H9 (cell line): ENCODE data around the gene PITPNM3. TPM values are rescaled to one million over a fixed set of nuclear protein-coding genes. Genes with fewer than 3 reads are reported as not detected.

Experiments
- DNase-seq: peaks from one replicate; pipeline ENCODE4 v3.0.0-alpha.2; 2017
- H2AFZ ChIP-seq: one replicate; pipeline ENCODE4 v1.6.1; 2013; ENCODE audit warnings: mild to moderate bottlenecking, low read length, control low read depth, moderate library complexity
- H2AK5ac ChIP-seq: 2 replicates; pipeline ENCODE4 v1.6.1; 2013; ENCODE audit warnings: low read length, control low read depth, mixed read lengths; ENCODE audit not compliant: insufficient read length
- H2BK120ac ChIP-seq: one replicate; pipeline ENCODE4 v1.6.1; 2013; ENCODE audit warnings: low read depth, mild to moderate bottlenecking, low read length, control low read depth, inconsistent platforms; ENCODE audit not compliant: poor library complexity, severe bottlenecking
- H2BK12ac ChIP-seq: 2 replicates; pipeline ENCODE4 v1.6.1; 2013; ENCODE audit warnings: low read length, control low read depth, mixed read lengths, low read depth; ENCODE audit not compliant: insufficient read length
- H2BK15ac ChIP-seq: 2 replicates; pipeline ENCODE4 v1.6.1; 2013; ENCODE audit warnings: low read depth, low read length, control low read depth
- H2BK20ac ChIP-seq: one replicate; pipeline ENCODE4 v1.6.1; 2013; ENCODE audit warnings: low read depth, mild to moderate bottlenecking, low read length, control low read depth, inconsistent platforms; ENCODE audit not compliant: poor library complexity, severe bottlenecking
- H2BK5ac ChIP-seq: 2 replicates; pipeline ENCODE4 v1.6.1; 2013; ENCODE audit warnings: low read length, control low read depth, mixed read lengths; ENCODE audit not compliant: insufficient read length
- H3K14ac ChIP-seq: 2 replicates; pipeline ENCODE4 v1.6.1; 2013; ENCODE audit warnings: low read length, control low read depth; ENCODE audit not compliant: insufficient read depth
- H3K18ac ChIP-seq: 2 replicates; pipeline ENCODE4 v1.6.1; 2013; ENCODE audit warnings: low read depth, mild to moderate bottlenecking, mixed read lengths, low read length, control low read depth; ENCODE audit not compliant: insufficient read length
- H3K23ac ChIP-seq: 2 replicates; pipeline ENCODE4 v1.6.1; 2013; ENCODE audit warnings: low read length, control low read depth, mixed read lengths, low read depth; ENCODE audit not compliant: insufficient read length
- H3K23me2 ChIP-seq: 2 replicates; pipeline ENCODE4 v1.6.1; 2013; ENCODE audit warnings: low read depth, mild to moderate bottlenecking, mixed read lengths, low read length, control low read depth; ENCODE audit not compliant: insufficient read length, poor library complexity, severe bottlenecking
- H3K27ac ChIP-seq: 2 replicates; pipeline ENCODE4 v1.5.1; 2013; ENCODE audit warnings: low read length, control low read depth, mixed read lengths, low read depth; ENCODE audit not compliant: insufficient read length
- H3K27me3 ChIP-seq: 2 replicates; pipeline ENCODE4 v1.6.1; 2013; ENCODE audit warnings: low read length, control low read depth, inconsistent platforms; ENCODE audit not compliant: insufficient read depth
- H3K4ac ChIP-seq: 2 replicates; pipeline ENCODE4 v1.6.1; 2013; ENCODE audit warnings: low read depth, mild to moderate bottlenecking, control low read depth, inconsistent platforms, low read length, moderate library complexity
- H3K4me1 ChIP-seq: 2 replicates; pipeline ENCODE4 v1.6.1; 2013; ENCODE audit warnings: low read length, control low read depth, inconsistent platforms; ENCODE audit not compliant: insufficient read depth
- H3K4me2 ChIP-seq: 2 replicates; pipeline ENCODE4 v1.6.1; 2013; ENCODE audit warnings: low read length, control low read depth, mixed read lengths; ENCODE audit not compliant: insufficient read length, insufficient read depth
- H3K56ac ChIP-seq: 2 replicates; pipeline ENCODE4 v1.6.1; 2013; ENCODE audit warnings: low read depth, mild to moderate bottlenecking, mixed read lengths, low read length, control low read depth; ENCODE audit not compliant: insufficient read length
- H3K79me1 ChIP-seq: 2 replicates; pipeline ENCODE4 v1.6.1; 2013; ENCODE audit warnings: low read depth, mild to moderate bottlenecking, moderate library complexity, low read length, control low read depth, inconsistent platforms; ENCODE audit not compliant: insufficient read depth, poor library complexity, severe bottlenecking
- H3K79me2 ChIP-seq: 2 replicates; pipeline ENCODE4 v1.6.1; 2013; ENCODE audit warnings: low read length, control low read depth, inconsistent platforms; ENCODE audit not compliant: insufficient read depth
- H3K9ac ChIP-seq: 2 replicates; pipeline ENCODE4 v1.6.1; 2013; ENCODE audit warnings: low read length, control low read depth, mixed read lengths; ENCODE audit not compliant: insufficient read length; ENCODE audit errors: extremely low read depth
- H3K9me3 ChIP-seq: one replicate; pipeline ENCODE4 v1.6.1; 2013; ENCODE audit warnings: low read depth, low read length, inconsistent platforms; ENCODE audit not compliant: control insufficient read depth
- H3T11ph ChIP-seq: one replicate; pipeline ENCODE4 v1.6.1; 2013; ENCODE audit warnings: mild to moderate bottlenecking, low read length, control low read depth, inconsistent platforms
- H4K20me1 ChIP-seq: one replicate; pipeline ENCODE4 v1.6.1; 2013; ENCODE audit not compliant: control insufficient read depth, insufficient read length, insufficient read depth
- H4K5ac ChIP-seq: 2 replicates; pipeline ENCODE4 v1.6.1; 2013; ENCODE audit warnings: low read depth, mild to moderate bottlenecking, mixed read lengths, low read length, control low read depth; ENCODE audit not compliant: insufficient read length
- H4K8ac ChIP-seq: replicated peaks from 2 replicates; pipeline ENCODE4 v1.6.1; 2013; ENCODE audit warnings: low read length, control low read depth, mixed read lengths, low read depth; ENCODE audit not compliant: insufficient read length
- H4K91ac ChIP-seq: 2 replicates; pipeline ENCODE4 v1.6.1; 2013; ENCODE audit warnings: low read depth, mild to moderate bottlenecking, moderate library complexity, mixed read lengths, low read length, control low read depth; ENCODE audit not compliant: insufficient read length
- H3K27ac Mint-ChIP-seq, 3 experiments: 2 replicates in 2 of 3; 3 replicates in 1 of 3; pipeline ENCODE4 v1.8.0; 2020 to 2021; ENCODE audit warnings: mixed read lengths in 3 of 3, mild to moderate bottlenecking in 1 of 3, moderate library complexity in 1 of 3
- H3K27me3 Mint-ChIP-seq: 2 replicates; pipeline ENCODE4 v1.8.0; 2021; ENCODE audit warnings: low read depth, mild to moderate bottlenecking, moderate library complexity, mixed read lengths
- H3K36me3 Mint-ChIP-seq, 3 experiments: 2 replicates in 2 of 3; 3 replicates in 1 of 3; pipeline ENCODE4 v1.8.0; 2020 to 2021; ENCODE audit warnings: low read depth in 3 of 3, mixed read lengths in 3 of 3; ENCODE audit not compliant: insufficient read depth in 1 of 3
- H3K4me1 Mint-ChIP-seq, 2 experiments: 2 replicates each; pipeline ENCODE4 v1.8.0; 2020; ENCODE audit warnings: mixed read lengths in 2 of 2
- H3K4me3 Mint-ChIP-seq, 2 experiments: 2 replicates in 1 of 2; 3 replicates in 1 of 2; pipeline ENCODE4 v1.8.0; 2020 to 2021; ENCODE audit warnings: mild to moderate bottlenecking in 2 of 2, mixed read lengths in 2 of 2, moderate library complexity in 1 of 2
- H3K9me3 Mint-ChIP-seq, 2 experiments: 2 replicates in 1 of 2; 3 replicates in 1 of 2; pipeline ENCODE4 v1.8.0; 2020; ENCODE audit warnings: mild to moderate bottlenecking in 2 of 2, mixed read lengths in 2 of 2, moderate library complexity in 1 of 2
- CTCF ChIP-seq: fragments of 200-600 bp; sonication (generic); conservative IDR thresholded peaks from 3 replicates; pipeline ENCODE4 v1.8.0; 2021; ENCODE audit warnings: antibody characterized with exemption, mild to moderate bottlenecking
- WGBS: extraction: QIAGEN DNeasy Blood & Tissue Kit; methylation state at CpG from one replicate; pipeline ENCODE4 v1.1.7; 2013; ENCODE audit warnings: missing lambda C conversion rate, low lambda C conversion rate, mixed read lengths; ENCODE audit not compliant: insufficient read length; ENCODE audit errors: extremely low coverage; 5-methylcytosine and 5-hydroxymethylcytosine counted together
- total RNA-seq: library from RNA; stranded (reverse); gene quantifications from 2 replicates; pipeline ENCODE4 v1.2.1, GENCODE V29; 2021

The PITPNM3 gene
- total RNA-seq, 1 experiment from 2014 or later = 3.4 TPM

GRCh38 chr17:6551356-6551755 is 5.0 kb downstream of the PITPNM3 start:
- no peak overlapping the region for H2BK120ac ChIP-seq
- no peak overlapping the region for H2BK5ac ChIP-seq
- H4K8ac ChIP-seq = no peak overlapping the region
- no peaks in the 10 kb centered on the region for H3K79me2 ChIP-seq
- DNase-seq = no peak
- no peak overlapping the region for H2BK15ac ChIP-seq
- no peak overlapping the region for H3K56ac ChIP-seq
- no peak overlapping the region for H2AFZ ChIP-seq
- H2AK5ac ChIP-seq = no peak overlapping the region
- H3K9ac ChIP-seq = no peak overlapping the region
- H3K9me3 ChIP-seq = no peaks in the 10 kb centered on the region
- peaks cover 4% of the 10 kb centered on the region; the same call in 1 of the 2 replicates for H3K4me1 ChIP-seq
- Mint-ChIP-seq H3K9me3 (no peaks in the 10 kb centered on the region; a peak in 1 of 5 replicates), H3K4me1 (peaks cover 41 to 53% of the 10 kb centered on the region in 2 experiments), H3K27ac (no peak overlapping the region), H3K36me3 (no peaks in the 10 kb centered on the region), H3K4me3 (no peak overlapping the region; a peak in 1 of 5 replicates), H3K27me3 (peaks cover 40% of the 10 kb centered on the region)
- H2BK12ac ChIP-seq = no peak overlapping the region
- TF ChIP-seq CTCF = no peak
- H2BK20ac ChIP-seq = no peak overlapping the region
- no peak overlapping the region for H4K91ac ChIP-seq
- H3K79me1 ChIP-seq = no peaks in the 10 kb centered on the region
- peaks cover 8% of the 10 kb centered on the region for H3K23me2 ChIP-seq
- no peak overlapping the region for H3K23ac ChIP-seq
- H3K4ac ChIP-seq = no peak overlapping the region
- no peak overlapping the region for H3K14ac ChIP-seq
- H3K18ac ChIP-seq = no peak overlapping the region
- peaks cover 7% of the 10 kb centered on the region; the same call in 1 of the 2 replicates for H3K27me3 ChIP-seq
- H3K27ac ChIP-seq = no peak overlapping the region
- no peak overlapping the region for H3T11ph ChIP-seq
- no peak overlapping the region for H4K5ac ChIP-seq
- WGBS = no CpG with 5 or more reads among the region's 5 CpGs
- H4K20me1 ChIP-seq = no peaks in the 10 kb centered on the region
- no peak overlapping the region for H3K4me2 ChIP-seq
